ENCODE data around the gene TNFRSF9. TPM values are rescaled to one million over a fixed set of nuclear protein-coding genes. Genes with fewer than 3 reads are reported as not detected.

The TNFRSF9 gene
- total RNA-seq, 1 experiment from 2014 or later: not detected

GRCh38 chr1:7871136-7871535 lies 69.5 kb downstream of the TNFRSF9 start (continued):
- TF ChIP-seq AR (CRISPR knock-in tag; IDR thresholded peaks at IDR 0.05): no peak
- no peak for TF ChIP-seq ZNF219 (CRISPR knock-in tag; IDR thresholded peaks at IDR 0.05; ENCODE audit: borderline replicate concordance)
- no peak for TF ChIP-seq MYBL2 (CRISPR knock-in tag; IDR thresholded peaks at IDR 0.05)
- no peak for TF ChIP-seq ZNF423 (CRISPR knock-in tag; IDR thresholded peaks at IDR 0.05)
- TF ChIP-seq NFATC4 (CRISPR knock-in tag; IDR thresholded peaks at IDR 0.05): no peak
- no peak for TF ChIP-seq NR2C2 (CRISPR knock-in tag; IDR thresholded peaks at IDR 0.05)
- TF ChIP-seq ZNF512 (CRISPR knock-in tag; IDR thresholded peaks at IDR 0.05; ENCODE audit: borderline replicate concordance): no peak
- TF ChIP-seq ZNF425 (CRISPR knock-in tag; conservative IDR thresholded peaks at IDR 0.05): no peak
- TF ChIP-seq FOXP1 (CRISPR knock-in tag; IDR thresholded peaks at IDR 0.05; ENCODE audit: borderline replicate concordance): no peak

GRCh38 chr1:7869136-7869920 lies 71.3 kb downstream of the TNFRSF9 start:
- H3K4me1 Mint-ChIP-seq: no peaks in the 10 kb centered on the region
- H3K27ac Mint-ChIP-seq: no peak overlapping the region
- ChIA-PET POLR2A (no interaction called here), CTCF (interaction anchor here (1.0 kb wide), 1 partner anchor 117 kb away, joined by 3 read pairs; no protein-coding TSS in a partner anchor)
- no peaks in the 10 kb centered on the region for H3K27me3 Mint-ChIP-seq (ENCODE audit: low read depth)
- no peak overlapping the region for H3K4me3 Mint-ChIP-seq
- TF ChIP-seq PRRX2 (CRISPR knock-in tag; IDR thresholded peaks at IDR 0.05) (no peak), ZNF138 (CRISPR knock-in tag; conservative IDR thresholded peaks at IDR 0.05) (no peak)
- ATAC-seq (no peak), DNase-seq (ENCODE audit: low spot score) (no peak)
- peaks cover 11% of the 10 kb centered on the region; the same call in 1 of the 2 replicates for H3K9me3 Mint-ChIP-seq
- no peaks in the 10 kb centered on the region for H3K36me3 Mint-ChIP-seq

GRCh38 chr1:7868070-7868780 lies 72.4 kb downstream of the TNFRSF9 start:
- ChIA-PET POLR2A (no interaction called here), CTCF (interaction anchor here (1.0 kb wide), 1 partner anchor 116 kb away, joined by 3 read pairs; no protein-coding TSS in a partner anchor)
- no peak overlapping the region for H3K4me3 Mint-ChIP-seq
- DNase-seq (ENCODE audit: low spot score) (no peak), ATAC-seq (no peak)
- no peak overlapping the region for H3K27ac Mint-ChIP-seq
- H3K4me1 Mint-ChIP-seq: no peaks in the 10 kb centered on the region
- no peaks in the 10 kb centered on the region for H3K27me3 Mint-ChIP-seq (ENCODE audit: low read depth)
- no peaks in the 10 kb centered on the region for H3K36me3 Mint-ChIP-seq
- H3K9me3 Mint-ChIP-seq: peaks cover 9% of the 10 kb centered on the region; the same call in 1 of the 2 replicates
- no peak for TF ChIP-seq ZNF425 (CRISPR knock-in tag; conservative IDR thresholded peaks at IDR 0.05)
- no peak for TF ChIP-seq USF2 (CRISPR knock-in tag; IDR thresholded peaks at IDR 0.05)
- TF ChIP-seq ZBTB43 (CRISPR knock-in tag; IDR thresholded peaks at IDR 0.05): no peak
- TF ChIP-seq FOXP1 (CRISPR knock-in tag; IDR thresholded peaks at IDR 0.05; ENCODE audit: borderline replicate concordance): no peak
- no peak for TF ChIP-seq TEAD1 (CRISPR knock-in tag; IDR thresholded peaks at IDR 0.05)
- TF ChIP-seq ZNF281 (CRISPR knock-in tag; IDR thresholded peaks at IDR 0.05): no peak
